Panc1 (cell line): ENCODE results near the gene NMRK2. TPM values are rescaled to one million over a fixed set of nuclear protein-coding genes. Genes with fewer than 3 reads are reported as not detected.
"Not testable (repeated sequence)": the region's sequence is repeated elsewhere in the genome, so short reads cannot be mapped to it uniquely, and the experiment has no call there.

ENCODE experiments used
- ATAC-seq: fragments of 200-7000 bp; cut with Tn5 transposase; 2 replicates; pipeline ENCODE4 v1.9.1; 2020; ENCODE audit warnings: mild to moderate bottlenecking, moderate library complexity
- BruUV-seq: library from RNA; stranded (reverse); fragments of 400-500 nt; replicated peaks from 2 replicates; lab custom pipeline; 2021; lab: Mats Ljungman, UMichigan
- CTCF ChIA-PET: fragments of 300-600 bp; sonication (Branson Sonifier 250); formaldehyde crosslinking; loops from one replicate; lab custom pipeline; 2022; ENCODE audit warnings: antibody characterized with exemption; lab: Charles Lee
- POLR2A ChIA-PET: fragments of 300-600 bp; sonication (Branson Sonifier 250); formaldehyde crosslinking; loops from one replicate; lab custom pipeline; 2022; ENCODE audit warnings: antibody characterized with exemption; lab: Charles Lee
- DNase-seq: peaks from one replicate; pipeline ENCODE4 v3.0.0-alpha.2; 2010; ENCODE audit warnings: low read depth, low spot score
- H3K27ac ChIP-seq: 2 replicates; pipeline ENCODE4 v1.5.1; 2011; ENCODE audit warnings: mild to moderate bottlenecking, low read length, inconsistent platforms
- H3K27me3 ChIP-seq: fragments of 200-500 bp; sonication (Bioruptor generic); 2 replicates; pipeline ENCODE4 v1.6.0; 2014; ENCODE audit warnings: low read length, inconsistent platforms; ENCODE audit not compliant: control insufficient read depth, insufficient read depth
- H3K36me3 ChIP-seq: fragments of 200-500 bp; sonication (Bioruptor generic); 2 replicates; pipeline ENCODE4 v1.5.1; 2014; ENCODE audit warnings: inconsistent platforms, mild to moderate bottlenecking, low read length, moderate library complexity; ENCODE audit not compliant: control insufficient read depth, insufficient read depth
- H3K4me1 ChIP-seq: 2 replicates; pipeline ENCODE4 v1.5.1; 2011; ENCODE audit warnings: inconsistent platforms, mild to moderate bottlenecking, low read length, moderate library complexity; ENCODE audit not compliant: control insufficient read depth, insufficient read depth
- H3K4me3 ChIP-seq, 2 experiments: 2 replicates each; pipeline ENCODE4 v1.5.1; 2011 to 2012; ENCODE audit warnings: low read depth in 2 of 2, low read length in 2 of 2, mild to moderate bottlenecking in 2 of 2, inconsistent platforms in 1 of 2, moderate library complexity in 1 of 2
- H3K9me3 ChIP-seq: fragments of 200-500 bp; sonication (Bioruptor generic); 2 replicates; pipeline ENCODE4 v1.5.1; 2014; ENCODE audit warnings: low read depth, mild to moderate bottlenecking, inconsistent platforms, low read length, moderate library complexity; ENCODE audit not compliant: control insufficient read depth, insufficient read depth
- CTCF ChIP-seq: fragments of 450-650 bp; IDR thresholded peaks from 2 replicates; pipeline ENCODE4 v1.5.1; 2017; ENCODE audit warnings: mild to moderate bottlenecking
- POLR2AphosphoS5 ChIP-seq: IDR thresholded peaks from 2 replicates; pipeline ENCODE4 v1.6.1; 2012; ENCODE audit warnings: mild to moderate bottlenecking, low read depth, low read length, moderate library complexity
- REST ChIP-seq, 2 experiments: IDR thresholded peaks; 2 replicates each; pipeline ENCODE4 v1.6.1; 2011 to 2012; ENCODE audit warnings: low read depth in 2 of 2, control low read depth in 1 of 2, low read length in 1 of 2, mild to moderate bottlenecking in 1 of 2, moderate library complexity in 1 of 2; ENCODE audit not compliant: insufficient read depth in 1 of 2
- SIN3A ChIP-seq: IDR thresholded peaks from 2 replicates; pipeline ENCODE4 v1.6.1; 2012; ENCODE audit warnings: low read depth, mild to moderate bottlenecking, low read length, moderate library complexity, borderline replicate concordance; ENCODE audit not compliant: insufficient read depth
- TCF7L2 ChIP-seq: IDR thresholded peaks from 2 replicates; pipeline ENCODE4 v1.6.1; 2011; ENCODE audit warnings: mild to moderate bottlenecking, low read depth, low read length, inconsistent platforms
- in situ Hi-C: cut with HindIII; loops from 2 replicates; pipeline ENCODE4 v1.10.0; 2016; ENCODE audit warnings: low sequenced_read_pairs, low pct_unique_long_range_greater_than_20kb
- intact Hi-C: fragments of 100-400 bp; cut with micrococcal nuclease; formaldehyde crosslinking; loops from one replicate; pipeline ENCODE4 v1.10.0; 2022; ENCODE audit not compliant: unreplicated experiment
- total RNA-seq: library from RNA; stranded (reverse); gene quantifications from one replicate; pipeline ENCODE4 v1.2.1, GENCODE V29; 2021; ENCODE audit not compliant: unreplicated experiment

The NMRK2 gene
- total RNA-seq, 1 experiment from 2014 or later = 0.21 TPM

GRCh38 chr19:3936506-3937442 lies 3.9 kb downstream of the NMRK2 start:
- DNase-seq (no peak), ATAC-seq (peak; percentile 56)
- Histone ChIP-seq H3K4me1 (no peaks in the 10 kb centered on the region), H3K27me3 (no peaks in the 10 kb centered on the region), H3K36me3 (no peaks in the 10 kb centered on the region), H3K9me3 (no peaks in the 10 kb centered on the region), H3K4me3 (no peak overlapping the region), H3K27ac (no peak overlapping the region)
- ChIA-PET CTCF (no interaction called here), POLR2A (no interaction called here)
- TF ChIP-seq CTCF (no peak), POLR2AphosphoS5 (no peak), TCF7L2 (no peak), SIN3A (no peak), REST (IDR thresholded peaks at IDR 0.05; ENCODE audit: insufficient read depth in 1 of 2, low read depth in 2 of 2, low read length in 1 of 2) (no peak)
- in situ Hi-C loops = no loop called here
- intact Hi-C loops = no loop called here
- BruUV-seq = no TSS peak

GRCh38 chr19:3938300-3938950 lies 5.6 kb downstream of the NMRK2 start:
- CTCF ChIA-PET, in situ Hi-C loops, DNase-seq, H3K36me3 ChIP-seq, H3K27ac ChIP-seq, H3K27me3 ChIP-seq, intact Hi-C loops, H3K4me3 ChIP-seq, BruUV-seq, H3K4me1 ChIP-seq, H3K9me3 ChIP-seq, POLR2A ChIA-PET: not testable (repeated sequence)
- ATAC-seq = 0 out of 2 replicates have a peak, but pooled peaks have one; percentile 32
